NOMO-1 treated with dmso at 0.1 percent for 144 hours (cell line): ENCODE measurements around the gene TPD52L2.
"Not testable (repeated sequence)": the region's sequence is repeated elsewhere in the genome, so short reads cannot be mapped to it uniquely, and the experiment has no call there.

Experiments
- DNase-seq: peaks from one replicate; lab custom pipeline; 2025; ENCODE audit not compliant: unreplicated experiment; lab: John Stamatoyannopoulos, UW

The TPD52L2 gene

GRCh38 chr20:63835021-63835858 lies 29.8 kb upstream of the TPD52L2 start:
- DNase-seq = no peak

- DNase-seq = no peak
These were observed 28.4 kb upstream of the TPD52L2 start for GRCh38 chr20:63836458-63837344.

- DNase-seq = no peak
These were observed 27.6 kb upstream of the TPD52L2 start for GRCh38 chr20:63837479-63837878.

- DNase-seq = no peak
These were observed 25.4 kb upstream of the TPD52L2 start for GRCh38 chr20:63839620-63840019.

DNA sequence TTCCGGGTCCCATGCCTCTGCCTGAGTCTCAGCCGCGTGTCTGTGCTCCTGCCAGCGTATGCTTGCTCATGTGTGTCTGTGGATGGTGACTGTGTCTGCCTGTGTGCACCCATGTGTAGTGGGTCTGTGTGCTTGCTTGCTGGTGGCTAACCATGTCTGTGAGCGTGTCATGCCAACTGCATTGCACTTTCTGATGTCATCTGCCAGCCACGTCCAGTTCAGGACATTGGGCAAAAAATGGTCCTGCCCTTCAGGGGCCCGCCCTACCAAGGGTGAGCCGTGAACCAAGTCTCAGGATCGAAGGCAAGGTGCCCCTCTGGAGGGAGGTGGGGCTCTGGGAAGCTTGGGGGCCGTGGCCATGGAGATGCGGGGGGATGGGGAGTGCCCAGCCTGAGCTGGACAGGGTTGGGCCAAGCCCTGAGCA lies 24.7 kb upstream of the TPD52L2 start:
- DNase-seq = no peak

- DNase-seq = no peak
These were observed 22.8 kb upstream of the TPD52L2 start for GRCh38 chr20:63842258-63842657.

DNA sequence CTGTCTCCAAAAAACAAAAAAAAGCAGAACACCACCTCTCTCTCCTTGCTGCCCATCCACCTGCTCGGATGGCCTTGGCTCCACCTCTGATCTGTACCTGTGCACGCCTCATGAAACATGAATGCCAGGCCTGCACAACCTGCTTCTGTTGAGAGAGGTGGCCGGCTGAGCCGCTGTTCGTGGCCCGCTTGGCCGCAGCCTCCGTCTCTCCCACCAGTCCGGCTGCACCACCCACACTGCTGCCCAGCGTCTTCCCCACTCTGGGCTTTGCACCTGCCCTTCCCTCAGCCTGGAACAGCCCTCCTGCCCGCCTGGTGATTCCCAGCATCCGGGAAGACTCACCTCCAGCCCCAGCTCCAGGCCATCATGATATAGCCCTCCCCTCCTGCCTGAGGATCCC lies 21.8 kb upstream of the TPD52L2 start:
- DNase-seq = no peak

GRCh38 chr20:63843778-63844177 lies 21.3 kb upstream of the TPD52L2 start:
- DNase-seq = no peak

DNA sequence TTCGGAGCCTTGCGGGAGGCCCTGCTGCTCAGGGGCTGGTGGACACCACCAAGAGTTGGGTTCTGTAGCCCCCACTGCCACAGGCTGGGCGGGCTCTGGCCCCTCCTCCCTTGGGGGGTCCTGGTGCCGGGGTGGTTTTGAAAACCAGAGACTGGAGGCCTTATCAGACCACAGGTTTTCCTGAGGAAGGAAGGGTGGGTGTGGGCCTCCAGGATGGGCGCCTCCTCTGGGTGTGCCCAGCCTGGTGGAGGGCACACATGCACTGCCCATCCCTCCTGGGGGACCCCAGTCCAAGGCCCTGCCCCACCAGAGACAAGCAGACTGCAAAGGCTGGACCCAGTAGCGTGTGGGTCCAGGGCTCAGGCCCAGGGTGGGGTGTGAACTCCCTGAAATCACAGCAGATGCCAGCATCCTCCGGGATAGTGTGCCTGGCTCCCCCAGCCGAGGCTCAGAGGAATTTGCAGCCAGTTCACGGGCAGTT lies 20.5 kb upstream of the TPD52L2 start:
- DNase-seq = no peak

GRCh38 chr20:63846128-63846771 lies 18.8 kb upstream of the TPD52L2 start:
- DNase-seq = no peak

- DNase-seq = no peak
These were observed 18.2 kb upstream of the TPD52L2 start for GRCh38 chr20:63846888-63847236.

- no peak for DNase-seq
These were observed 17.6 kb upstream of the TPD52L2 start for GRCh38 chr20:63847237-63848002.

GRCh38 chr20:63848003-63848911 lies 16.8 kb upstream of the TPD52L2 start:
- DNase-seq = no peak

- DNase-seq = no peak
These were observed 14.2 kb upstream of the TPD52L2 start for GRCh38 chr20:63850689-63851547.

GRCh38 chr20:63851548-63851943 lies 13.5 kb upstream of the TPD52L2 start:
- not testable (repeated sequence) for DNase-seq

DNA sequence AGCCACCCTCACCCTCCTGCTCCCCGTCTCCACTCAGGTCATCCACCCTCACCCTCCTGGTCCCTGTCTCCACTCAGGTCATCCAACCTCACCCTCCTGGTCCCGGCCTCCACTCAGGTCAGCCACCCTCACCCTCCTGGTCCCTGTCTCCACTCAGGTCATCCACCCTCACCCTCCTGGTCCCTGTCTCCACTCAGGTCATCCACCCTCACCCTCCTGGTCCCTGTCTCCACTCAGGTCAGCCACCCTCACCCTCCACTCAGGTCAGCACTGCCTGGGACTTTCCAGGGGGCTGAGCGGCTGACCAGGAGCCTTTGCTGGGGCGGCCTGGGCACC lies 11.4 kb upstream of the TPD52L2 start:
- not testable (repeated sequence) for DNase-seq

- no peak for DNase-seq
These were observed 10.9 kb upstream of the TPD52L2 start for GRCh38 chr20:63854069-63854765.

- no peak for DNase-seq
These were observed 10.2 kb upstream of the TPD52L2 start for GRCh38 chr20:63854766-63855362.
